ENCODE measurements around the gene CD6.
"Not testable (repeated sequence)": the region's sequence is repeated elsewhere in the genome, so short reads cannot be mapped to it uniquely, and the experiment has no call there.

CD6 gene

DNA sequence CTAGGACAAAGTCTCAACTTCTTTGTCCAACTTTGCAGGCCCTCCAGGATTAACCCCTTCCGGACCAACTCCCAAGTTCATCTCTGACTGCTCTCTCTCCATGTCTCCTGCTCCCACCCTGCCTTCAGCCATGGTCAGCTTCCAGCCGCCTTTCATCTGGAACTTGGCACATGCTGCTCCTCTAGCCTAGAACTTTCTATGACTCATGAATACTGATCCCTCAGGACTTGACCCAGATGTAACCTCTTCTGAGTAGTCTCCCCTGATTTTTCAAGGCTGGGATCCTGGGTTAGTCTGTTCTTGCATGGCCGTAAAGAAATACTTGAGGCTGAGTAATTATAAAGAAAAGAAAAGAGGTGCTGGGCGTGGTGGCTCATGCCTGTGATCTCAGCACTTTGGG, 14.3 kb upstream of the CD6 start:
- no peak for DNase-seq

DNA sequence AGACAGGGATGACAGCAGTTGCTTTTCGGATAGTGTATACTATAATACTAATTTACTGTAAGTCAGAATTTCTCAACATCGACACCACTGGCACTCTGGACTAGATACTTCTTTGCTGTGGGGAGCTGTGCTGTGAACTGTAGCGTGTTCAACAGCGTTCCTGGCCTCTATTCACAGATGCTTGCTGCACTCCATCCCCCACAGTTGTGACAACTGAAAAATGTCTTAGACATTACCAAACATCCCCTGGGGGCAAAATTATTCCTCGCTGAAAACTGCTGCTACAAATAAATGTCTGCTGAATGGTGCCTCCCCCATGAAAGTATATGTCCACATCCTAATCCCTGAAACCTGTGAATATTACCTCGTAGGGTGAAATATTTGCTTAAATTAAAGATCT, 12.0 kb upstream of the CD6 start:
- DNase-seq, result no peak

DNA sequence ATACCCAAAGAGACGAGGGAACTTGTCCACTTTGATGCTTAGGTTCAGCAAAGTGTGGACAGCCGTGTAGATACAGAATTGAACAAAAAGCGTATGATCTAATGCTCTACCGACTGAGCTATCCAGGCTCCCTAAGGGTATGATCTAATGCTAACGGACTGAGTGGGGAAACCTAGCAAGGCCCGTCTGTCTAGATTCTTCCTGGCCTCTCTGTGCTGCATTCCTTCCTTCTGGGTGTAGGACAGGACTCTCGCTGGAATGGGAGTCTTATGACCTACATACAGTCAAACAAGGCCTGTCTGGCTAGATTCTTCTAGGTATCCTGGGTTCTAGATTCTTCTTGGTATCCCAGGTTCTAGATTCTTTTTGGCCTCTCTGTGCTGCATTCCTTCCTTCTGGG, 11.1 kb upstream of the CD6 start:
- DNase-seq, result no peak

DNA sequence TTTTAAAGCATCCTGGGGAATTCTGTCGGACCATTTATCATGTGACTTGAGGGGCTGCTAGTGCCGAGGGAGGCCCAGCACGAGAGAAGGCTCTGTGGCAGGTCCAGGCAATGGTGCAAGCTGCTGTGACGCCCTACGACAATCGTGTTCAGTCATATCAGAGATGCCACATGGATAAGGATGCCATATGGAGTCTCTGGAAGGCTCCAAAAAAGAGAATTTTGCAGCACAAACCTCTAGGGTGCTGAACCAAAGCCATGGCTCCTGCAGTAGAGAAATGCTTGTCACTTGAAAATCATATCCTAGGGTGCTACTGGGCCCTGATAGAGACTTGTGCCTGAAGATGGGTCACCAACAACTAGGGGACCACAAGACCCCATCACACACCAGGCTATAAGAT, 6.7 kb upstream of the CD6 start:
- DNase-seq, result no peak

DNA sequence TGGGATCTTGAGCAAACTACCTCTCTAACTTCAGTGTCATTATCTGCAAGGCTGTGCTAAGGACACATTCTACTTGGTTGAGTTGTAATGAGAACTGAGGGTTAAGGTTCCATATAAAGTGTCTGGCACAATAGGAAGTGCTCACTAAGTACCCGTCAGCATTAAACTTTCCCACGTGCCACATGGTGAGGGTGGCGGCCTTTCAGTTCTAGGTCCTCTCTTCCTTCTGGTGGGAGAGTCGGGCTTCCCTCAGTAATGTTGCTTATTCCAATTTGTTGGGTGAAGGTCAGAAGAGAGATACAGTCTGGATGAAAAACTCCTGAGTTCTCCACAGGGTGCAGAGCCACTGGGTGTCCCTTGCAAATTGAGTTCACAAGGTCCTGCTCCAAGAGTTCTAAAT, 4.6 kb upstream of the CD6 start:
- no peak for DNase-seq

DNA sequence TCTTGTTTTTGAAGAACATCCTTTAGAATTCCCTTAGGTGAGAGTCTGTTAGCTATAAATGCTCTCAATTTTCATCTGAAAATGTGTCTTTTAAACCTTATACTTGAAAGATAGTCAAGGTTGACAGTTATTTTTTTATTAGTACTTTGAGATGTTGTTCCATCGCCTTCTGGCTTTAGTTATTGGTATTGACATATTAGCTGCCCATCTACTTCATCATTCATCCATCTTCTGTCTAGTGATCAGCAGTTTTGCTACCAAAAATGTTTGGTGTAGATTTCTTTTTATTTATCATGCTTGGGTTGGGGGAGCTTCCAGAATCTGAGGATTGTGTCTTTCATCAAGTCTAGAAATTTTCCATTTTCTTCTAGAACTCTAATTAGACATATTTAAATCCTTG, 3.3 kb upstream of the CD6 start:
- no peak for DNase-seq

DNA sequence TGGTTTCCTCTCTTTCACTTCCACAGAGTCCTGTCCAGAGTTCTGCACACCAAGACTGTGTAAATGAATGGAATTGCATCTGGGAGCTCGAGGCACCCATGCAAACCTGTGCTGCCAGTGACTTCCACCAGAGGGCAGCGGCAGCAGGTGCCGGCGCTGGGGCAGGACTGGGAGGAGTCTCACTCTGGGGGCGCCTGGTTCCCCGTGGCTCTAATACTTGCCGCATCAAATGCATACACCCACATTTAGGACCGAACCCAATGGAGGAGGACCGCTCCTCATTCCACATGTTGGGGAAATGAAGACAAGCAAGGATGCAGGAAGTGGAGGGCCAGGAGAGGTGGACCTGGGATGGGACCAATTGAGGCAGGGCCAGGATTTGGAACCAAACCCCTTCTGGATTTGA, 1.1 kb upstream of the CD6 start:
- no peak for DNase-seq

DNA sequence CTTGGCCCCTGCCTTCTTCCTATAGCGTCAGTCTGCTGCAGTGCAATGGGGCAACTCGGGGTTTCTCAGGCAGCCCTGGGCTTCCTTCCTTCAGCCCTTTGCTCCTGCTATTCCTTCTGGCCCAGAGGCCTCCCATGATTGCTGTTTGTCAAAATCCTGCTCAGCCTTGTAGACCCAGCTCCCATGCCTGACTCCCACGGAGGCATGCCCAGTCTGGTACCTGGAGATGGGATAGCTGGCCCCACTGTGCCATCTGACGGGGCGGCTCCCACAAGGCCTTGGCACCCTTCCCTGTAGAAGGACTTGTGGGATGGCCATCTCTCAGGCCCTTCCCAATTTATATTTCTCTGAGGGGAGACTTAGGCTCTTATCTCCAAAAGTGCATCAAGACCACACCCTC, 590 bp upstream of the CD6 start:
- DNase-seq, result no peak

DNA sequence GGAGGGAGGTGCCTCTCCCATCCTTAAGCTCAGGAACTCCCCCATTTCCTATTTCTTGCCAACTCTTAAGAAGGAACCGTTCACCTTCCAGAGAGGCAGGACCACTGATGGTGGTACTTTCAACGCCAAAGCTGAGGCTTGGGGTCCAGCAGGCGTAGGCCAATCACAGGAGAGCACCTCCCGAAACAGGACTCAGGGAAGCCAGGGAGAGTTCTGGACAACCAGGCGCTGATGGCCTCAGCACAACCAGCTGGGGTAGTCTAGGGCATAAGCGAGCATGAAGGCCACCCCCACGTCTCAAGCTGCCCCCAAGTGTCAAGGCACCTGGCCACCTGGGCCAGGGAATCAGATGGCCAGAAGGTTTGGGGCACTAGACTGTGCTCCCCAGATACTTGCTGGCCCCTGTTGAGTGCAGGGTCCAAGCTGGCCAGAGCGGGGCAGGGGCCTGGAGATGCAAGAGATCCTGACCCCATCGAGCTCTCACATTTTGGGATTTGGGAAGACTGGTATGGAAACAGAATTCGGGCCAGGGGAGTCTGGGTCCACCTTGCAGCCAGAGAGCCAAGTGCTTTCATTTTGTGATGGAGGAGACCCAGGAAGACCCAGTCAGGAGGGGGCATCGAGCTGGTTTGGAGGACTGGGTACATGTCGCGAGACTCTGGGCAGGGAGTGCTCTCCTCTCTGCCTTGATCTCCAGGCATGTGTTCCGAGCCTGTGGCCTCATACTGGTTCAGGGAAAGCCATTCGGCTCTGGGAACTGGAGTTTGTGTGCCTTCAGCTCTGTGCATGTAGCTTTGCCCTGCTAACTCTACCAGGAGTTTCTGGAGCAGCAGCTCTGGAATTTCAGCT, 926 bp downstream of the CD6 start:
- no peak for DNase-seq

DNA sequence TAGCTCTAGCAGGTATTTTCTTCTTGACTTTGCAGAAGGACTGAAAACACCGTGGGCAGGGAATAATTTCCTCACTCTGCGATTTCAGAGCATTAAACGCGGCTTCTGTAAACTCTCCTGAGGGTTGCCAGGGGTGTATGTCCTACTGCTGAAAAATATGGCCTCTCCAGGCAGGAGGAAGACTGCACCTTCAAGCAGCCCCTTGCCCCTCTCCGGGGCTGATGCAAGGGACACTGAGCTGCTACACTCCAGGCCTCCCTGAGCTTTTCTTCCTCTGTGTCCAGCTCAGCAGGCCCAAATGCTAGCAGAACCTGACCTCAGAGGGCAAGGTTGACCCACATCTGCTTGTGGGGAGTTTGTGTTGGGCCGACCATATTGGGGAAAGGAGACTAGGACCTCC, 2.2 kb downstream of the CD6 start:
- no peak for DNase-seq

DNA sequence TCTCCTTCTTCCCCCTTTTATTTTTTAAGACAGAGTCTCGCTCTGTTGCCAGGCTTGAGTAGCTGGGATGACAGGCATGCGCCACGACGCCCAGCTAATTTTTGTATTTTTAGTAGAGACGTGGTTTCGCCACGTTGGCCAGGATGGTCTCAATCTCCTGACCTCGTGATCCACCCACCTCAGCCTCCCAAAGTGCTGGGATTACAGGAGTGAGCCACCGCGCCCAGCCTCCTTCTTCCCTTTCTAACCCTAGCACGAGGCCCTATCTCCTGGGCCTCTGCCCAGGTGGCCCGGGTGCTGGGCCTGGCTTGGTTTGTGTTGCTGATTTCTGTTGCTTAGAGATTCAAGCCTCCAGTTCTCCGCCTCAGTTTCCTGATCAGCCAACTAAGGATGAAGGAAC, 2.8 kb downstream of the CD6 start:
- DNase-seq, result not testable (repeated sequence)

DNA sequence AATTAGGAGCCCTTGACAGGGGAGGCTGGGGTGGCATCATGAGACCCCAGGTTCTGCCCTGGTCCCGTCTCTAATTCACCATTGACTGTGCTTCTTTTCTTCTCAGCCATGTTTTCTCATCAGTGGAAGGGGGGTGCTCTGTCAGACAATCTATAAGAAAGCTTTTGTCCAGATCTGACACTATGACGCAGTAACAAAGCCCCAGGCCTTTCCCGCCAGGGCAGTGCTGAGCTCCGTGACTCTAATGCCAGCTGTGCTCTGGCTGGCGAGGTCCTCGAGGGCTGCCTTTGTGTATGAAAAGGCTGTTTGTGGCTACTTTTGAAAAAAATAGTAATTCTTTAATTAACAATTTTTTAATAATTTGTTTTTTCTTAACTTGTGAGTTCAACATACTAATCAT, 3.2 kb downstream of the CD6 start:
- DNase-seq, result no peak

DNA sequence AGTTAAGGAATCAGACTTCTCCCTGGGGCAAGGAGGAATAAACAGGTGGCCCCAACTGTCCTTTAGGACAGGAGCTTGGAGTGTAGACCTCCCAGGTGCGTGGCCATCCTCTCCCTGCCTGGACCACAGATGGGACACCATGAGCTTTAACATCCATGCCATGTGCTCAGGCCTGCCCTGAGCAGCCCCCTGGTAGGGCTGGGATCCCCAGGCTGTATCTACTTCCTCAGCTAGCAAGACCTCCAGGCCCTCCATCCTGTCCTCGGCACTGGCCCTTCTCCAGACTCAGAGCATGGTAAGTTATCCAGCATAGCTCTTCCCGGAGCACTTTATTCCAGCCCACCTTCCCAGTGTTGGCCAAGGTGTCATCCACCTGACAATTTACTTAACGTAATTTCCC, 5.7 kb downstream of the CD6 start:
- no peak for DNase-seq

DNA sequence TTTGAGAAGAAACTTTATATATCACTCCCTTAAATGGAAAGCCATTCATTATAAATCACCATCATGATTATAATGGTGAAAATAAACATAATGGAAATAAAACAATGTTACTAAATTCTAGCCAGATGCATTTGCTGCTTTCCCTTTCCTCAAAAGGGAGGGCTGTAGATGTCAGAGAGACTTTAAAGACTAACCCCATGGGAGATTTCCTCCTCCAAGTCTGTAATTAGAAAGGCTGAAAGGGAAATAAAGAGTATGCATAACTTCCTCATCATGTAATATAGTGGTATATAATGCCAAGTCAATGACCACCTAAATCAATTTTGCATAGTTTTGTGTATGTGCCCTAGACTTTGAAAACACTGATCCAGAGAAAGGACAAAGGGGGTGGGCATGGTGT, 6.4 kb downstream of the CD6 start:
- DNase-seq, result no peak

DNA sequence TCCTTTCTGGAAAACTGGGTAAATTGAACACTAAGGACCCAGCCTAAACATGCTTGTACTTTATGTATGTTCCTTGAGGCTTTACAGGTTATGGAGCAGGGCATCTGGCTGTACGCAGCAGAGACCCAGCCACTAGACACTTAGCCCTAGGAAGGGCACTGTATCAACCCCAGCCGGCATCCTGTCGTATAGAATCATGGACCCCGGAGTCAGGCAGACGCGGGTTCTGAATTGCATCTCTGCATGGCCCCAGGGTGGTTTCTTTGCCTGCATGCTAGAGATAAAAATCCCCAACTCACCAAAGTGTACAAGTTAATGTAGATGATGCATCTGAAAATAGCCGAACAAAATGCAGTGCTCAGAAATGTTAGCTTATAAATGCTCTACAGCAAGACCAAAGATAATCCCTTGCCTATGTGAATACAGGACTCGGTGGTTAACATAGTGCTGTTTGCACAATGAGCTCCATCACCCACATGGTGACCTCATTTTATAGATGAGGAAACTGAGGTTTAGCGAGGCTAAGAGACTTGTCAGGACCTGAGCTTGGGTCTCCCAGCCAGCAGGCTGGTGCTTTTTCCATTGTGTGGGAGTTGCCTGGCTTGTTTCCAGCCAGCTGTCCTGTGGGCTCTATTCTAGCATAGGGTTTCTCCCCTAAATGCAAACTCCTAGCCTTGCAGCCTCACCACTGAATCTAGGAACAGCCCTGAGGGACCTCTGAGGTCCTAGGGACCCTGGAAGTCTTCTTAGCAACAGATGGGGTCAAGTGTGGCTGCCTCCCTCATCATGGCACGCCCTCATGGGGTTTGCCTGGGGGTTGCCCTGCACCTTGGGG, 7.3 kb downstream of the CD6 start:
- DNase-seq, result no peak

DNA sequence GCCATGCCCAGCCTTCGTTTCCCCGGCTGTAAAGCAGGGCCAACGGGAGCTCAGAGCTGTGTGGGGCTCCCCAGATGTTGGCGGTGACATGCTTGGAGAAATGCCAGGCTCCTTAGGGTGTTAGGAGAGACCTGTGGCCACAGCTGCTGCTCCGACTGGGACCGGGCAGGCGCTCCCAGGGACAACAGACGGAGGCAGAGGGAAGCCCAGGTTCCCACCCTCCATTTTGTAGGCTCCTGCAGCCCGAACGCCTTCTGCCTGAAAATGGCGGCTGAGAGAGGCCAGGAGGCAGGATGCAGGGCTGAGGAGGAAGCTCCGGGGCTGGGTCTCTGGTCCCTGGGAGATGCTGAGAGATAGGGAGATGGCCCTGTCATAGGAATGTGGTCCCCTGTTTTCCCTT, 10.0 kb downstream of the CD6 start:
- DNase-seq, result no peak

DNA sequence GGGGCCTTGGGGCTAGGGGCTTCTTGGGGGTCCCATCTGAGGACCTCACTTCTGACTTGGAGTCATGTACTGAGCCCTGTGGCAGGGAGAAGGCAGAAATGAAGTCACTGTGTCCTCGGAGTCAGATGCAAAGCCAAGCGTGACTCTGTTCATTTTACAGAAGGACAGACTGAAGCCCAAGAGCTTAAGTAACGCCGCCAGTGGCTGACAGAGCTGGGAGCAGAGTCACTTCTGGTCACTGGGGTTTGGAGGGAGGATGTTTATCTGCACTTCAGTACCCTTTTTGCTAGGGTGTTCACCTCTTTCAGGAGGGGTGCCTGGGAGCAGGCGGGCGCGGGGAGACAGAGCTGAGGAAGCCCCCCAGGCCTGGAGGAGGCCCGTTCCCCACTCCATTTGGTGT, 10.7 kb downstream of the CD6 start:
- no peak for DNase-seq

DNA sequence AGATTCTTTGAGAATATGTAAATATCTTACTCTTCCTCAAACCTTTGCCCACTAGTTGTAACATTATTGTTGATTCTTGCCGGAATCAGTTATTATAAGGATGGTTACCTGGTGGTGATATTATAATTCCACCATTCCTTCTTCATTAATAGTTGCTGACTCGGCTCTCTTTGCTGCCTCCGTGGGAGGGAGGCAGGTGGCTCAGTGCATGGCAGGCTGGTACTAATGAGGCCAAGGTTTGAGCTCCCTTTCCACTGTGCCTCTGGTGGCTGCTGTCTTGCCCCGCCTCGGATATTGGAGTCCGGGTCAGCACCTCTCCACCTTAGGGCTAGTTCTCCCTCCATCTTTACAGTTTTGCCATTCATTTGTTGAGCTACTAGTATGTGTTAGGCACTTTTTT, 12.7 kb downstream of the CD6 start:
- no peak for DNase-seq

DNA sequence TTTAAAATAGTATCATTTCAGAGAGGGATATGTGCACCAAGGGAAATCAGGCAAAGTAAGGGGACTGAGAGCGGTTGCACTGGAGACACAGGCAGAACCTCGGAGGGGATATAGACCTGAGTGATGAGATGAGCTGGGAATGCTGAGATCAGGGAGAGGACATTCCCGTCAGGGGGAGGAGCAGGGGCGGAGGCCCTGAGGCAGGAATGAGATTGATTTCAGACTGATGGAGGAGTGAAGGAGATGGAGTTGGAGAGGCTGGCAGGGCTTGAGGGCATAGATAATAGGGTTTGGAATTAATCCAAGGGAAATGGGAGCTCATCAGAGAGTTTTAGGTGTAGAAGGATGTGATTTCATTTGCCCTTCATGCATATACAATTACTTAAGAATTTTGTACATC, 13.2 kb downstream of the CD6 start:
- DNase-seq, result no peak

DNA sequence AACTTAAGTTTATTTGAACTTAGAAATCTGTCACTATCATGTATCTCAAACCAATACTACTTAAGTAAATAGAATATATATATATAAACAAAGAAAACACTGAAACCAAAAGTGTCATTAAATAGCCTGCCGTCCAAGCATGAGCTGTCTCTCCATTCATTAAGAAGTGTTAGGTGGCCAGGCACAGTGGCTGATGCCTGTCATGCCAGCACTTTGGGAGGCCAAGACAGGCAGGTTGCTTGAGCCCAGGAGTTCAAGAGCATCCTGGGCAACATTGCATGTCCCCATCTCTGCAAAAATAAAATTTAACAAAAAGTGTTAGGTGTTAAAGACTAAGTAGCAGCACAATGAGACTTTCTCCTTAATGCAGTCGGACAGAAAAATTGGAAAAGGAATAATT, 14.0 kb downstream of the CD6 start:
- DNase-seq, result no peak

DNA sequence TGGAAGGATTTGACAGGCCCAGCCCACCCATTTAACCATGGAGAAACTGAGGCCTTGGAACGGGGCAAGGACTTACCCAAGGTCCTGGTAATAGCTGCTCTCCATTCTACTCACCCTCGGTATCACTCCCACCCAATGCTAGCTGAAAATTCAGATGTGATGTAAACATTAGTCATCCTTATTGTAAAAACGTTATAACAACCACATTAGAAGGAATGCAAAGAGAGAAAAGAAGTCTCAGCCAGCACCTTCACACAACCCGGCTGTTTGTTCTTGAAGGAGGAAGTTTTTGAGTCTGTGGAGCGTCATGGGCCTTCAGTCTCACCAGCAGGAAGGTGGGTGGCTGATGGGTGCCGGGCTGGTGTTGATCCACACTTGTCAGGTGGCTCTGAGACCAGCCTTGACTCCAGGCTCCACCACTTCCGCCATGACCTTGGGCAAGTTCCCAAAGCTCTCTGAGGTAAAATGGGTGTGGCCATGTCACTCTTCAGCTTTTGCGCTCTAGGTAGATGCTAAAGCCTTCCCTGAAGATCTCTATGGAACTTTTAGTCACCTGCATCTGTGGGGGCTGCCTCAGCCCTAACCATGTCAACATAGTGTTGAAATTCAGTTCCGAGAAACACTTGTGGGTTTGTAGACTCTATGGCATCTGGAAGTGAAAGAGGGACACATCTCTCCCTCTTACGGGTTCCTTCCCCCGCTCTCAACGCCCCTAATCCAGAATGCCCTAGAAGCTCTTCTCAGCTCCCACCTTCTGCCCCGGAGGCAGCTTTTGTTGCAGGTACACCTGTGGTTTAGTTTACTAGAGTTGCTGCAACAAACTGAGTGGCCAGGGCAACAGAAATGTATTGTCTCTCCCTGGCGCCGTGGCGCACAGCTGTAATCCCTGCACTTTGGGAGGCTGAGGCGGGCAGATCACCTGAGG, 14.8 kb downstream of the CD6 start:
- no peak for DNase-seq

DNA sequence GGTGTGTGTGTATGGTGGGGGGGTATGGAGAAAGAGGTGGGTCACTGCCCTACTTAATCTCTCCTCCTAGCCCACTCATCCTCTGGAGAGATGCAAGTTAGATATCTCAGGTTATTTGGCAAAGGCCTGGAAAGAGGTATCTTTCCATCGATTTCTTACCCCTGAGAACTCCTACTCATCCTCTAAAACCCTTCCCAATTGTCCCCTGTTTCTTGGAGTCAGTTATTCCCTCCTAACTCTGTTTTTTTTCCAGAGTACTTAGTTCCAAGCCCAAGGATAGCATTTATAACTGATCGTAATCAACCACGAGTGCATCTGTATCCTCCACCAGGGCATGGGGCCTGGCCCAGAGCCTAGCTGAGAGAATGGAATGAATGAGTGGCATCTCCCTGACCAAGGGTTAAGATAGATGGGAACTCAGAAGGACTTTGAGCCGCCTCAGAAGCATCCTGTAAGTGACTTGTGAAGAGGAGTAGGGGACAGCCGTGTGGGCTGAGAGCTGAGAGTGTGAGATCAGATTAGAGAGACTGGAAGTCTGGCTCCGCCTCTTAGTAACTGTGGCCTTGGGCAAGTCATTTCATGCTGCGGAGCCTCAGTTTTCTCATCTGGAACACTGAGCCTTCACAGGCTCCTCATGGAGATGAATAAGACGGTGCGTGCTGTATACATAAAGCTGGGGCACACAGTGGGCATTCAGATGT, 16.2 kb downstream of the CD6 start:
- no peak for DNase-seq

DNA sequence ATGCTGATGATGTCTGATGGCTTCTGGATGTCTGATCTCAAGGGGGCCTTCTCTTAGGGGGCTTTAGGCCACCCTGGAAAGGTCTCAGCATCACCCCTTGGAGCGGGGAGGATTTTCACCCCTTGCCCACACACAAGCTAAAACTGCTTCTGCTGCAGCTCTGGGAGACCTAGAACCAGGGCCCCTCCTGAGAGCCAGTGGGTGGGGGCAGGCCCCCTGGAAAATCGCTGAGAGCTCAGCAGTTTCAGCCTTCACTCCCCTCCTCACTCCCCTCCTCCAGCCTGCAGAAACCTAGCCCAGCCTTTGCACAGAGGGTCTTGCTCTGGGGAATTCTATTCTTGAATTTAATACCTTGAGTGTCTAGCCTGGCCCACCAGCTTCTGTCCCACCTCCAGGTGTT, 17.2 kb downstream of the CD6 start:
- no peak for DNase-seq
